Activated CD4-positive, alpha-beta T cell treated with anti-CD3 and anti-CD28 coated beads for 36 hours (primary cell): Measurements from ENCODE around the gene SLC25A12. TPM values are rescaled to one million over a fixed set of nuclear protein-coding genes. Genes with fewer than 3 reads are reported as not detected.
"Not testable (repeated sequence)": the region's sequence is repeated elsewhere in the genome, so short reads cannot be mapped to it uniquely, and the experiment has no call there.

Source experiments
- ATAC-seq: fragments of 200-7000 bp; cut with Tn5 transposase; one replicate; pipeline ENCODE4 v1.10.0; 2021; ENCODE audit warnings: mild to moderate bottlenecking, moderate library complexity
- CTCF ChIA-PET: fragments of 350-600 bp; sonication (Branson Sonifier 250); formaldehyde crosslinking; loops from one replicate; lab custom pipeline; 2021; ENCODE audit warnings: antibody characterized with exemption; lab: Charles Lee
- POLR2A ChIA-PET: fragments of 350-600 bp; sonication (Branson Sonifier 250); formaldehyde crosslinking; loops from one replicate; lab custom pipeline; 2021; ENCODE audit warnings: antibody characterized with exemption, inconsistent platforms; lab: Charles Lee
- DNase-seq: peaks from one replicate; pipeline ENCODE4 v3.0.0-alpha.2; 2020
- H3K27ac Mint-ChIP-seq: one replicate; pipeline ENCODE4 v1.8.0; 2021; ENCODE audit warnings: mixed read lengths
- H3K27me3 Mint-ChIP-seq: one replicate; pipeline ENCODE4 v1.8.0; 2021; ENCODE audit warnings: mixed read lengths
- H3K36me3 Mint-ChIP-seq: one replicate; pipeline ENCODE4 v1.8.0; 2021; ENCODE audit warnings: low read depth, mixed read lengths
- H3K4me1 Mint-ChIP-seq: one replicate; pipeline ENCODE4 v1.8.0; 2021; ENCODE audit warnings: mixed read lengths
- H3K4me3 Mint-ChIP-seq: one replicate; pipeline ENCODE4 v1.8.0; 2021; ENCODE audit warnings: mild to moderate bottlenecking, moderate library complexity, mixed read lengths
- H3K9me3 Mint-ChIP-seq: one replicate; pipeline ENCODE4 v1.8.0; 2021; ENCODE audit warnings: low read depth, mixed read lengths
- intact Hi-C, 2 experiments: fragments of 100-400 bp; cut with DNase I in 1 of 2; cut with micrococcal nuclease in 1 of 2; formaldehyde crosslinking; loops; one replicate each; pipeline versions ENCODE4 v1.14.2 to v1.15.1; 2022 to 2024; cut with DNase I, micrococcal nuclease
- total RNA-seq, 2 experiments: library from RNA; stranded (reverse); gene quantifications; one replicate each; pipeline ENCODE4 v1.2.3, GENCODE V29; 2021

SLC25A12 gene
- total RNA-seq, 2 experiments from 2014 or later, result 19.5 to 22.4 TPM

DNA sequence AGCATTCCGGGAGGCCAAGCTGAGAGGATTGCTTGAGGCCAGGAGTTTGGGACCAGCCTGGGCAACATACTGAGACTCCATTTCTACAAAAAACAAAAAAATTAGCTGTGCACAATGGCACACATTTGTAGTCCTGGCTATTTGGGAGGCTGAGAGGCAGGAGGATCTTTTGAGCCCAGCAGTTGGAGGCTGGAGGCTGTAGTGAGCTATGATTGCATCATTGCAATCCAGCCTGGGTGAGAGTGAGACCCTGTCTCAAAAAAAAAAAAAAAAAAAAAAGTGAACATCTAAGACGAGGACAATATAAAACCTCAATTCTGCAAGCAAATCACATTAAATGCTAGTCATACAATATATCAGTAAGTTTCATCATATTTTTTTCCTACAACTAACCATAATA is 25.4 kb upstream of the SLC25A12 start:
- H3K27ac Mint-ChIP-seq, result no peak overlapping the region
- no peak overlapping the region for H3K4me3 Mint-ChIP-seq
- no peak for DNase-seq
- intact Hi-C loops, result no loop called here
- H3K9me3 Mint-ChIP-seq, result no peaks in the 10 kb centered on the region
- ChIA-PET CTCF (interaction anchor here (0.8 kb wide), 1 partner anchor 127 kb away, joined by 3 read pairs; no protein-coding TSS in a partner anchor), POLR2A (no interaction called here)
- H3K36me3 Mint-ChIP-seq, result peaks cover 8% of the 10 kb centered on the region
- H3K4me1 Mint-ChIP-seq, result peaks cover 20% of the 10 kb centered on the region
- ATAC-seq, result no peak
- H3K27me3 Mint-ChIP-seq, result no peaks in the 10 kb centered on the region

- ChIA-PET CTCF (interaction anchor here (0.6 to 1.4 kb wide), 5 partner anchors 9 to 90 kb away, joined by 3 to 4 read pairs (median 3); partner anchors contain the start of gene HAT1), POLR2A (interaction anchor here (0.5 kb wide), 1 partner anchor 8 kb away, joined by 6 read pairs; no protein-coding TSS in a partner anchor)
- H3K27me3 Mint-ChIP-seq, result no peaks in the 10 kb centered on the region
- DNase-seq (no peak), ATAC-seq (no peak)
- no peaks in the 10 kb centered on the region for H3K9me3 Mint-ChIP-seq
- intact Hi-C loops, result no loop called here
- no peaks in the 10 kb centered on the region for H3K36me3 Mint-ChIP-seq
- no peak overlapping the region for H3K27ac Mint-ChIP-seq
- H3K4me3 Mint-ChIP-seq, result no peak overlapping the region
- H3K4me1 Mint-ChIP-seq, result peaks cover 5% of the 10 kb centered on the region
Measured at GRCh38 chr2:171913517-171913916, 19.5 kb upstream of the SLC25A12 start.

- no peak overlapping the region for H3K4me3 Mint-ChIP-seq
- no peaks in the 10 kb centered on the region for H3K36me3 Mint-ChIP-seq
- CTCF ChIA-PET, result interaction anchor here (1.1 kb wide), 1 partner anchor 25 kb away, joined by 3 read pairs; no protein-coding TSS in a partner anchor
- ATAC-seq, result peak; percentile 39
- H3K27me3 Mint-ChIP-seq, result no peaks in the 10 kb centered on the region
- peaks cover 5% of the 10 kb centered on the region for H3K4me1 Mint-ChIP-seq
- POLR2A ChIA-PET, result no interaction called here
- H3K27ac Mint-ChIP-seq, result no peak overlapping the region
- intact Hi-C loops, result no loop called here
- DNase-seq, result no peak
- H3K9me3 Mint-ChIP-seq, result no peaks in the 10 kb centered on the region
Measured at GRCh38 chr2:171910494-171910893, 16.4 kb upstream of the SLC25A12 start.

- H3K36me3 Mint-ChIP-seq, result no peaks in the 10 kb centered on the region
- peaks cover 6% of the 10 kb centered on the region for H3K27me3 Mint-ChIP-seq
- H3K4me1 Mint-ChIP-seq, result peaks cover 5% of the 10 kb centered on the region
- intact Hi-C loops, result no loop called here
- ChIA-PET CTCF (no interaction called here), POLR2A (interaction anchor here (0.6 kb wide), 1 partner anchor 524 kb away, joined by 3 read pairs; no protein-coding TSS in a partner anchor)
- H3K27ac Mint-ChIP-seq, result no peak overlapping the region
- ATAC-seq, result no peak
- DNase-seq, result no peak
- no peak overlapping the region for H3K4me3 Mint-ChIP-seq
- H3K9me3 Mint-ChIP-seq, result no peaks in the 10 kb centered on the region
Measured at GRCh38 chr2:171909266-171909665, 15.2 kb upstream of the SLC25A12 start.

DNA sequence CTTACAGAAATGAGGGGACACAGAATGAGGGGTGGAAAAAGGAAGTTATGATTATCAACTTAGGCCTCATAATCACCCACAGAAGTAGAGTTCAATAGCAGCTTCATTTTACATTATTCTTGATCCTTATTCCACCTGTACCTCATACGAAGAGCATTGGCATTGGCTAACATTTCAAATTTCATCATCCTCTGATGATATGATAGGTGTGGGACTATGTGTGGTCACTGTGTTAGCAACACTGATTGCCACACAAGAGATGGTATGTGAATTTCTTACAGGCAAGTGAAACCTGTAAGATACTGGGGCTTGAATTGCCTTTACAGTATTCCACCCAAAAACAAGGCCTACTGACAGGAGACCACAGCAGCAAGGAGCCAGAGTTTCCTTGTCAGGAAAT is 14.2 kb upstream of the SLC25A12 start:
- peaks cover 5% of the 10 kb centered on the region for H3K4me1 Mint-ChIP-seq
- H3K9me3 Mint-ChIP-seq, result no peaks in the 10 kb centered on the region
- DNase-seq (no peak), ATAC-seq (no peak)
- H3K27ac Mint-ChIP-seq, result no peak overlapping the region
- CTCF ChIA-PET, result no interaction called here
- no peak overlapping the region for H3K4me3 Mint-ChIP-seq
- POLR2A ChIA-PET, result no interaction called here
- intact Hi-C loops, result no loop called here
- H3K27me3 Mint-ChIP-seq, result peaks cover 6% of the 10 kb centered on the region
- H3K36me3 Mint-ChIP-seq, result no peaks in the 10 kb centered on the region

- no peak overlapping the region for H3K4me3 Mint-ChIP-seq
- H3K27ac Mint-ChIP-seq, result no peak overlapping the region
- no peaks in the 10 kb centered on the region for H3K4me1 Mint-ChIP-seq
- CTCF ChIA-PET, result no interaction called here
- ATAC-seq (no peak), DNase-seq (no peak)
- intact Hi-C loops, result no loop called here
- H3K36me3 Mint-ChIP-seq, result no peaks in the 10 kb centered on the region
- no peaks in the 10 kb centered on the region for H3K9me3 Mint-ChIP-seq
- POLR2A ChIA-PET, result no interaction called here
- H3K27me3 Mint-ChIP-seq, result peaks cover 6% of the 10 kb centered on the region
Measured at GRCh38 chr2:171902840-171903420, 8.9 kb upstream of the SLC25A12 start.

DNA sequence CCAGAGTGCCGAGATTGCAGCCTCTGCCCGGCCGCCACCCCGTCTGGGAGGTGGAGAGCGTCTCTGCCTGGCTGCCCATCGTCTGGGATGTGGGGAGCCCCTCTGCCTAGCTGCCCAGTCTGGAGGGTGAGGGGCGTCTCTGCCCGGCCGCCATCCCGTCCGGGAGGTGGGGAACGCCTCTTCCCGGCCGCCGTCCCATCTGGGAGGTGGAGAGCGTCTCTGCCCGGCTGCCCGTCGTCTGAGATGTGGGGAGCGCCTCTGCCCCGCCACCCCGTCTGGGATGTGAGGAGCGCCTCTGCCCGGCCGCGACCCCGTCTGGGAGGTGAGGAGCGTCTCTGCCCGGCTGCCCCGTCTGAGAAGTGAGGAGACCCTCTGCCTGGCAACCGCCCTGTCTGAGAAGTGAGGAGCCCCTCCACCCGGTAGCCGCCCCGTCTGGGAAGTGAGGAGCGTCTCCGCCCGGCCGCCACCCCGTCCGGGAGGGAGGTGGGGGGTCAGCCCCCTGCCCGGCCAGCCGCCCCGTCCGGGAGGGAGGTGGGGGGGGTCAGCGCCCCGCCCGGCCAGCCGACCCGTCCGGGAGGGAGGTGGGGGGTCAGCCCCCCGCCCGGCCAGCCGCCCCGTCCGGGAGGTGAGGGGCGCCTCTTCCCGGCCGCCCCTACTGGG is 5.7 kb upstream of the SLC25A12 start:
- H3K36me3 Mint-ChIP-seq, H3K4me1 Mint-ChIP-seq, POLR2A ChIA-PET, H3K9me3 Mint-ChIP-seq, H3K4me3 Mint-ChIP-seq, CTCF ChIA-PET, intact Hi-C loops, DNase-seq, ATAC-seq, H3K27ac Mint-ChIP-seq, H3K27me3 Mint-ChIP-seq: not testable (repeated sequence)

GRCh38 chr2:171895786-171896185 is 1.7 kb upstream of the SLC25A12 start:
- POLR2A ChIA-PET, result no interaction called here

DNA sequence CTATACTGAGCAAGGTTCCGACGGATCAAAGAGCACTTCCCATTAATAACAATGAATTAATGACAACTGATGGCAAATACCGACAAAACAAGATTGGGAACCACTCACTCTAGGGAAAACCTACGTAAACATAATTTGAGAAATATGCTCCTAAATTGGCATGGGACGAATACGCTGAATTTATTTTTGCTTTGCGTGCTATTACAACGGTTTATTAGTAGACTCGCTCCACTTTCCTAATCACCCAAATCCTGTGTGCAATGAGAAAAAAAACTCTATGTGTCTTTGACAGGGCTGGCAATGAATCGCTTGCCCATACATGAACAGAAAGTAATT is 536 bp upstream of the SLC25A12 start:
- Mint-ChIP-seq H3K27me3 (no peaks in the 10 kb centered on the region), H3K36me3 (peaks cover 20% of the 10 kb centered on the region), H3K27ac (peak overlapping the region; percentile 86), H3K4me3 (peak overlapping the region; percentile 100), H3K9me3 (no peaks in the 10 kb centered on the region), H3K4me1 (peaks cover 30% of the 10 kb centered on the region)
- CTCF ChIA-PET, result interaction anchor here (0.6 to 1.4 kb wide), 3 partner anchors 28 to 217 kb away, joined by 3 to 5 read pairs (median 3); partner anchors contain the start of genes DLX2 and HAT1
- ATAC-seq, result no peak
- no peak for DNase-seq
- POLR2A ChIA-PET, result interaction anchor here (1.2 kb wide), 1 partner anchor 28 kb away, joined by 5 read pairs; the partner anchor contains the start of gene HAT1
- intact Hi-C loops, result loop anchor here (1.0 to 2.0 kb wide), 4 partner anchors 28 to 660 kb away; partner anchors contain the start of genes HAT1 (in 2 of the 2), DLX2 (in 1 of the 2) and METAP1D (in 1 of the 2)

More at GRCh38 chr2:171895786-171896185, 1.7 kb upstream of the SLC25A12 start:
- Mint-ChIP-seq H3K9me3 (no peaks in the 10 kb centered on the region), H3K4me1 (peaks cover 27% of the 10 kb centered on the region), H3K4me3 (no peak overlapping the region), H3K27ac (no peak overlapping the region), H3K27me3 (no peaks in the 10 kb centered on the region), H3K36me3 (peaks cover 10% of the 10 kb centered on the region)
- DNase-seq (no peak), ATAC-seq (no peak)
- intact Hi-C loops, result loop anchor here in 1 of 2 experiments (2.0 kb wide), 2 partner anchors 207 to 659 kb away; partner anchors contain the start of gene DLX2
- CTCF ChIA-PET, result interaction anchor here (0.5 to 0.6 kb wide), 2 partner anchors 79 to 100 kb away, joined by 3 read pairs; no protein-coding TSS in a partner anchor

DNA sequence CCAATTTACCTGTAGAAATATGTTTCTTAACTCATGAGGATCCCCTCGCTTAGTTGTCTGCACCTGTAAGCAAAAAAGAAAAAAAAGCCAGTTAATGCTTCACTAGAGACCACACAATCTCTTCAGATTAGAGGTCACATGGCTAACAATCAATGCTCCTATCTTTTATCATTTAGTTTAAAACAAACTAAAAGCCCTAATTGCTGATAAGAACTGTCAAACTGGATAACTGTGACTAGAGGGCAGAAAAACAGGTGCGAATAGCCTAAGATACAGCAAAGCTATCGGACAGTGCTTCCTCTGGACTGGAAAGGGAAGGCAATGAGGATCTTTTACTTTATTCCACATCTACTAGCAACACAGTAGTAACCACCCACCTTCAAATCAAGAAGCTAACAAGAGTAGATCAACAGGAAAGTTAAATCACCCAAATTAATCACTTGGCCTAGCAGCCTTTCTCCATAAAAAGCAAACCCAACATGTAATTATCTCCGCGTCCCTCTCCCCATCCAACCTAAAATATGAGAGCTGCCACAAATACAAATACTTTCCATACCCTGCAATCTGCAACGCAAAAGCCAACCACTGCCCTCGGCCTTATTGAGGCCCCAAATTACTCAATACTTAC is 734 bp downstream of the SLC25A12 start:
- CTCF ChIA-PET, result interaction anchor here (0.6 to 1.6 kb wide), 5 partner anchors 8 to 209 kb away, joined by 3 to 4 read pairs (median 3); partner anchors contain the start of gene DLX2
- Mint-ChIP-seq H3K4me3 (peak overlapping the region; percentile 100), H3K27ac (peak overlapping the region; percentile 98), H3K27me3 (no peaks in the 10 kb centered on the region), H3K4me1 (peaks cover 32% of the 10 kb centered on the region), H3K9me3 (no peaks in the 10 kb centered on the region), H3K36me3 (peaks cover 24% of the 10 kb centered on the region)
- POLR2A ChIA-PET, result interaction anchor here (1.1 to 1.2 kb wide), 2 partner anchors 29 to 30 kb away, joined by 5 read pairs; partner anchors contain the start of gene HAT1
- intact Hi-C loops, result loop anchor here (2.0 kb wide), 2 partner anchors 105 to 459 kb away; partner anchors contain the start of genes DCAF17 (in 1 of the 2) and METAP1D (in 1 of the 2)
- ATAC-seq (no peak), DNase-seq (no peak)

DNA sequence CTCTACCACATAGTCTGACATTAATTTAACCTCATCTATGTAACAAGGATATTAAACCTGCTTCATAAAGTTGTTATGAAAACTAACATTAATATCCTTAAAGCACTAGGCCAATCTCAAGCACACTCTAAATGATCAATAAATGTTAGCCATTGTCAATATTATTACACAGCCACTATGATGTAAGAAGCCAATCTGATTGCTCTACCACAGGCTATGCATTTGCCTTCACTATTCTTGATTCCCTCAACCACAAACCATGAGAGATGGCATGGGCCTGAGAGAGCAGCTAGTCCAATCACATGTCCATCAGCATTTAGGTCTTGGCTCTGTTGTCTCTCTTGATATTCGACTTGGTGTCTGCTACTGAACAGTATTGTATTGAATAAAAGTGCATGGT is 4.2 kb downstream of the SLC25A12 start:
- ATAC-seq (no peak), DNase-seq (no peak)
- H3K4me3 Mint-ChIP-seq, result no peak overlapping the region
- no peaks in the 10 kb centered on the region for H3K9me3 Mint-ChIP-seq
- H3K27me3 Mint-ChIP-seq, result no peaks in the 10 kb centered on the region
- intact Hi-C loops, result no loop called here
- ChIA-PET POLR2A (no interaction called here), CTCF (no interaction called here)
- no peak overlapping the region for H3K27ac Mint-ChIP-seq
- peaks cover 38% of the 10 kb centered on the region for H3K4me1 Mint-ChIP-seq
- peaks cover 34% of the 10 kb centered on the region for H3K36me3 Mint-ChIP-seq
